IMR-90 (cell line): Measurements from ENCODE around the gene UTP4. TPM values are rescaled to one million over a fixed set of nuclear protein-coding genes. Genes with fewer than 3 reads are reported as not detected.

Source experiments
- ATAC-seq: fragments of 200-7000 bp; cut with Tn5 transposase; 2 replicates; pipeline ENCODE4 v1.9.1; 2020; ENCODE audit warnings: low read depth, mild to moderate bottlenecking, moderate library complexity
- BruUV-seq: library from RNA; stranded (reverse); fragments of 400-500 nt; replicated peaks from 2 replicates; lab custom pipeline; 2021; lab: Mats Ljungman, UMichigan
- CTCF ChIA-PET: fragments of 300-600 bp; formaldehyde crosslinking; extraction: SDS; loops from one replicate; lab custom pipeline; 2021; ENCODE audit warnings: antibody characterized with exemption; lab: Yijun Ruan, JAX
- POLR2A ChIA-PET: fragments of 300-600 bp; sonication (Branson Sonifier 250); formaldehyde crosslinking; loops from one replicate; lab custom pipeline; 2022; ENCODE audit warnings: antibody characterized with exemption; ENCODE audit not compliant: unreplicated experiment; lab: Charles Lee
- DNase-seq: peaks from one replicate; pipeline ENCODE4 v3.0.0; 2013
- H2AFZ ChIP-seq: replicated peaks from 2 replicates; pipeline ENCODE3; 2013; ENCODE audit warnings: low read length, mild to moderate bottlenecking; ENCODE audit not compliant: poor library complexity
- H2AK5ac ChIP-seq: 2 replicates; pipeline ENCODE4 v1.6.1; 2013; ENCODE audit warnings: low read depth, low read length, inconsistent platforms
- H2AK9ac ChIP-seq: replicated peaks from 2 replicates; pipeline ENCODE3; 2013; ENCODE audit warnings: mild to moderate bottlenecking, low read depth, low read length, moderate library complexity; ENCODE audit not compliant: poor library complexity
- H2BK120ac ChIP-seq: 2 replicates; pipeline ENCODE4 v1.6.1; 2013; ENCODE audit warnings: low read depth, low read length, inconsistent platforms
- H2BK15ac ChIP-seq: 3 replicates; pipeline ENCODE4 v1.6.1; 2013; ENCODE audit warnings: low read depth, low read length, inconsistent platforms
- H2BK20ac ChIP-seq: 2 replicates; pipeline ENCODE4 v1.6.1; 2013; ENCODE audit warnings: low read depth, mild to moderate bottlenecking, inconsistent platforms, low read length, moderate library complexity
- H2BK5ac ChIP-seq: 2 replicates; pipeline ENCODE4 v1.6.1; 2013; ENCODE audit warnings: mild to moderate bottlenecking, low read depth, low read length, inconsistent platforms; ENCODE audit not compliant: poor library complexity, severe bottlenecking
- H3K14ac ChIP-seq: replicated peaks from 2 replicates; pipeline ENCODE4 v1.6.1; 2013; ENCODE audit warnings: low read depth, low read length, inconsistent platforms
- H3K18ac ChIP-seq: 2 replicates; pipeline ENCODE4 v1.6.1; 2013; ENCODE audit warnings: low read depth, low read length, control low read depth
- H3K23ac ChIP-seq: 2 replicates; pipeline ENCODE4 v1.6.1; 2013; ENCODE audit warnings: low read depth, low read length, inconsistent platforms
- H3K27ac ChIP-seq: 2 replicates; pipeline ENCODE4 v1.5.1; 2013; ENCODE audit warnings: mild to moderate bottlenecking, control low read depth, low read length; ENCODE audit not compliant: insufficient read depth
- H3K27me3 ChIP-seq: 2 replicates; pipeline ENCODE4 v1.6.1; 2013; ENCODE audit warnings: low read length; ENCODE audit not compliant: control insufficient read depth, insufficient read depth
- H3K36me3 ChIP-seq: 2 replicates; pipeline ENCODE4 v1.6.1; 2013; ENCODE audit warnings: low read length, mixed read lengths; ENCODE audit not compliant: control insufficient read depth, insufficient read depth
- H3K4ac ChIP-seq: 2 replicates; pipeline ENCODE4 v1.6.1; 2013; ENCODE audit warnings: low read depth, low read length, inconsistent platforms
- H3K4me1 ChIP-seq: 2 replicates; pipeline ENCODE4 v1.6.1; 2013; ENCODE audit warnings: low read length, mixed read lengths; ENCODE audit not compliant: control insufficient read depth, insufficient read depth
- H3K4me2 ChIP-seq: 2 replicates; pipeline ENCODE4 v1.6.1; 2013; ENCODE audit warnings: low read depth, mild to moderate bottlenecking, control low read depth, low read length, moderate library complexity
- H3K4me3 ChIP-seq: 2 replicates; pipeline ENCODE4 v1.5.1; 2013; ENCODE audit warnings: low read depth, mild to moderate bottlenecking, control low read depth, low read length, moderate library complexity; ENCODE audit not compliant: insufficient read depth
- H3K56ac ChIP-seq: 2 replicates; pipeline ENCODE4 v1.6.1; 2013; ENCODE audit warnings: low read length, inconsistent platforms; ENCODE audit not compliant: insufficient read depth; ENCODE audit errors: extremely low read depth
- H3K79me1 ChIP-seq, 2 experiments: 2 replicates each; pipeline ENCODE4 v1.6.1; 2013; ENCODE audit warnings: low read length in 2 of 2, inconsistent platforms in 1 of 2, low read depth in 1 of 2
- H3K9ac ChIP-seq: 2 replicates; pipeline ENCODE4 v1.6.1; 2013; ENCODE audit warnings: low read depth, low read length, control low read depth
- H3K9me1 ChIP-seq: 2 replicates; pipeline ENCODE4 v1.6.1; 2013; ENCODE audit warnings: low read length, inconsistent platforms; ENCODE audit not compliant: insufficient read depth
- H3K9me3 ChIP-seq: 2 replicates; pipeline ENCODE4 v1.6.1; 2013; ENCODE audit warnings: low read length; ENCODE audit not compliant: control insufficient read depth, insufficient read depth
- H4K20me1 ChIP-seq: 2 replicates; pipeline ENCODE4 v1.6.1; 2013; ENCODE audit warnings: low read length, inconsistent platforms; ENCODE audit not compliant: insufficient read depth
- H4K5ac ChIP-seq: 2 replicates; pipeline ENCODE4 v1.6.1; 2013; ENCODE audit warnings: mild to moderate bottlenecking, low read depth, low read length, control low read depth
- H4K8ac ChIP-seq, 2 experiments: 2 replicates each; pipeline ENCODE4 v1.6.1; 2013; ENCODE audit warnings: low read depth in 2 of 2, low read length in 2 of 2, control low read depth in 1 of 2, inconsistent platforms in 1 of 2
- H4K91ac ChIP-seq: 2 replicates; pipeline ENCODE4 v1.6.1; 2013; ENCODE audit warnings: low read depth, low read length, inconsistent platforms; ENCODE audit not compliant: insufficient read depth
- CHD1 ChIP-seq: IDR thresholded peaks from 2 replicates; pipeline ENCODE4 v1.6.1; 2012; ENCODE audit warnings: low read depth, low read length, improper control_type of control experiment
- MXI1 ChIP-seq: IDR thresholded peaks from 2 replicates; pipeline ENCODE4 v1.6.1; 2012; ENCODE audit warnings: low read depth, mild to moderate bottlenecking, low read length, moderate library complexity, borderline replicate concordance
- POLR2A ChIP-seq: IDR thresholded peaks from 2 replicates; pipeline ENCODE4 v1.6.1; 2012; ENCODE audit warnings: mild to moderate bottlenecking, low read depth, low read length
- RCOR1 ChIP-seq: IDR thresholded peaks from 2 replicates; pipeline ENCODE4 v1.6.1; 2012; ENCODE audit warnings: mild to moderate bottlenecking, low read length, improper control_type of control experiment; ENCODE audit not compliant: insufficient replicate concordance
- RFX5 ChIP-seq: IDR thresholded peaks from 2 replicates; pipeline ENCODE4 v1.8.0; 2012; ENCODE audit warnings: low read depth, mild to moderate bottlenecking, low read length, moderate library complexity
- SMC3 ChIP-seq: fragments of 150-350 bp; IDR thresholded peaks from 2 replicates; pipeline ENCODE4 v1.6.1; 2016; ENCODE audit warnings: low read depth, mild to moderate bottlenecking, antibody characterized with exemption, low read length, moderate library complexity
- WGBS, 2 experiments: methylation state at CpG; one replicate each; pipeline versions ENCODE4 v1.1.5 to v1.1.7; 2013; ENCODE audit warnings: missing lambda C conversion rate in 2 of 2; ENCODE audit not compliant: insufficient read length in 1 of 2; ENCODE audit errors: extremely low coverage in 2 of 2; 5-methylcytosine and 5-hydroxymethylcytosine counted together
- dilution Hi-C: fragments of 300-500 bp; cut with HindIII; formaldehyde crosslinking; loops from one replicate; pipeline ENCODE4 v1.14.3; 2018; ENCODE audit warnings: low sequenced_read_pairs; ENCODE audit not compliant: unreplicated experiment
- in situ Hi-C: fragments of 300-500 bp; cut with MboI; formaldehyde crosslinking; loops from 3 replicates; pipeline ENCODE4 v1.14.3; 2019; ENCODE audit warnings: low sequenced_read_pairs, inconsistent platforms, mixed read lengths
- intact Hi-C: fragments of 100-400 bp; cut with micrococcal nuclease; formaldehyde crosslinking; loops from 2 replicates; pipeline ENCODE4 v1.10.0; 2022
- polyA plus RNA-seq, 3 experiments: library from polyadenylated mRNA; depleted of rRNA; stranded (reverse); fragments of >200 nt; gene quantifications; 2 replicates each; pipeline ENCODE4 v1.2.3, GENCODE V29; 2012; ENCODE audit warnings: low replicate concordance in 1 of 3
- total RNA-seq: library from RNA; depleted of rRNA; stranded (reverse); fragments of >200 nt; gene quantifications from 2 replicates; pipeline ENCODE4 v1.2.3, GENCODE V29; 2012
- TF ChIP-seq, protein P1 (sequence below): fragments of 150-350 bp; IDR thresholded peaks from 2 replicates; pipeline ENCODE4 v1.6.1; 2016; ENCODE audit warnings: low read depth, mild to moderate bottlenecking, low read length, moderate library complexity, borderline replicate concordance
- TF ChIP-seq, protein P2 (sequence below): fragments of 150-350 bp; IDR thresholded peaks from 2 replicates; pipeline ENCODE4 v1.6.1; 2017; ENCODE audit warnings: mild to moderate bottlenecking, antibody characterized with exemption, low read length, low read depth
- TF ChIP-seq, protein P3 (sequence below): conservative IDR thresholded peaks from 2 replicates; pipeline ENCODE4 v1.5.1; 2012; ENCODE audit warnings: mild to moderate bottlenecking, low read depth, low read length, improper control_type of control experiment

UTP4 gene
- total and polyA plus RNA-seq, 2 of the 4 experiments (the other 2 are of a cell fraction): 32.1 to 61.8 TPM

DNA sequence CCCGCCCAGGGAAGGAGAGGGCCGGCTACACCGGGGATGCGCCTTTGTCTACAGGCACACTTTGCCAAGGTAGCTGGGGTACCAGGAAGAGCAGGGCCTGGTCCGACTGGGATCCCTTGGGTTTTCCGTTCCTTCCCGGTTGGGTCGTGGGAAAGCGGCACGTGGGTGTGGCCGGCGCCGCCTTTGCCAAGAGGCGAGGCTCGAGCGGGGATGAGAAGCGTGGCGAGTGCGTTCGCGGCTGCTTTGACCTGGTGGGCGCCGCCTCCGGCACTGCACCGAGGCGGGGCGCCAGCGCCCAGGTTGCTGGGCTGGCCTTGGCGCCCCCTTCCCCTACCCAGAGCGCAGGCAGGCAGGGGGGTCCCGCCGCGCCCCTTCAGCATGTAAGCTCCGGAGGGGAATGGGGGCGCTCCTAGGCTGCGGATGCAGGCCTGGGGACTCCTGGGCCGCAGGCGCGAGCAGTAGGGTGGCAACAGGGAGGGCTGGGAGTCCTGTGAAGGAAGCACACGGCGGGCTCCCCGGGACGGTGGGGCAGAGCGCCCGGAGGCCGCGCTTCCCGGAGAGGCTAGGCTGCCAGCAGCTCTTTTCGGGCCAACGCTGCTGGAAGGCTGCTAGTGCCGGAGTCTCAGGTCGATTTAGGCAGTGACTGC lies 25.0 kb upstream of the UTP4 start:
- H3K4me1 ChIP-seq: peaks cover 7% of the 10 kb centered on the region; the same call in 1 of the 2 replicates
- H3K23ac ChIP-seq: no peak overlapping the region
- H4K8ac ChIP-seq: no peak overlapping the region
- peaks cover 9% of the 10 kb centered on the region; the same call in 1 of the 2 replicates for H3K36me3 ChIP-seq
- no peak overlapping the region for H2BK20ac ChIP-seq
- DNase-seq (no peak), ATAC-seq (no peak)
- H2BK5ac ChIP-seq: no peak overlapping the region
- H3K27me3 ChIP-seq: no peaks in the 10 kb centered on the region
- H2AK5ac ChIP-seq: peak overlapping the region; percentile 10; the same call in 1 of the 2 replicates
- dilution Hi-C loops (no loop called here), in situ Hi-C loops (no loop called here), intact Hi-C loops (no loop called here)
- WGBS, 2 experiments: 36% methylated on average over 12 of the region's 52 CpGs; no CpG with 5 or more reads in 1 of the 2 experiments
- no peak overlapping the region for H3K14ac ChIP-seq
- peaks cover 3% of the 10 kb centered on the region for H3K9me1 ChIP-seq
- H4K91ac ChIP-seq: no peak overlapping the region
- H3K4ac ChIP-seq: no peak overlapping the region
- no peak overlapping the region for H3K9ac ChIP-seq
- H3K9me3 ChIP-seq: no peaks in the 10 kb centered on the region
- peaks cover 0 to 9% of the 10 kb centered on the region in 2 experiments; a peak in 2 of 4 replicates for H3K79me1 ChIP-seq
- no peak overlapping the region for H3K4me3 ChIP-seq
- CTCF ChIA-PET: no interaction called here
- no peak overlapping the region for H3K56ac ChIP-seq
- TF ChIP-seq MXI1 (no peak), RFX5 (no peak), SMC3 (no peak), POLR2A (no peak), RCOR1 (no peak), CHD1 (no peak)
- TF ChIP-seq, protein P1, sequence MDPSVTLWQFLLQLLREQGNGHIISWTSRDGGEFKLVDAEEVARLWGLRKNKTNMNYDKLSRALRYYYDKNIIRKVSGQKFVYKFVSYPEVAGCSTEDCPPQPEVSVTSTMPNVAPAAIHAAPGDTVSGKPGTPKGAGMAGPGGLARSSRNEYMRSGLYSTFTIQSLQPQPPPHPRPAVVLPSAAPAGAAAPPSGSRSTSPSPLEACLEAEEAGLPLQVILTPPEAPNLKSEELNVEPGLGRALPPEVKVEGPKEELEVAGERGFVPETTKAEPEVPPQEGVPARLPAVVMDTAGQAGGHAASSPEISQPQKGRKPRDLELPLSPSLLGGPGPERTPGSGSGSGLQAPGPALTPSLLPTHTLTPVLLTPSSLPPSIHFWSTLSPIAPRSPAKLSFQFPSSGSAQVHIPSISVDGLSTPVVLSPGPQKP: no peak
- TF ChIP-seq, protein P2, sequence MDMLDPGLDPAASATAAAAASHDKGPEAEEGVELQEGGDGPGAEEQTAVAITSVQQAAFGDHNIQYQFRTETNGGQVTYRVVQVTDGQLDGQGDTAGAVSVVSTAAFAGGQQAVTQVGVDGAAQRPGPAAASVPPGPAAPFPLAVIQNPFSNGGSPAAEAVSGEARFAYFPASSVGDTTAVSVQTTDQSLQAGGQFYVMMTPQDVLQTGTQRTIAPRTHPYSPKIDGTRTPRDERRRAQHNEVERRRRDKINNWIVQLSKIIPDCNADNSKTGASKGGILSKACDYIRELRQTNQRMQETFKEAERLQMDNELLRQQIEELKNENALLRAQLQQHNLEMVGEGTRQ: no peak
- TF ChIP-seq, protein P3, sequence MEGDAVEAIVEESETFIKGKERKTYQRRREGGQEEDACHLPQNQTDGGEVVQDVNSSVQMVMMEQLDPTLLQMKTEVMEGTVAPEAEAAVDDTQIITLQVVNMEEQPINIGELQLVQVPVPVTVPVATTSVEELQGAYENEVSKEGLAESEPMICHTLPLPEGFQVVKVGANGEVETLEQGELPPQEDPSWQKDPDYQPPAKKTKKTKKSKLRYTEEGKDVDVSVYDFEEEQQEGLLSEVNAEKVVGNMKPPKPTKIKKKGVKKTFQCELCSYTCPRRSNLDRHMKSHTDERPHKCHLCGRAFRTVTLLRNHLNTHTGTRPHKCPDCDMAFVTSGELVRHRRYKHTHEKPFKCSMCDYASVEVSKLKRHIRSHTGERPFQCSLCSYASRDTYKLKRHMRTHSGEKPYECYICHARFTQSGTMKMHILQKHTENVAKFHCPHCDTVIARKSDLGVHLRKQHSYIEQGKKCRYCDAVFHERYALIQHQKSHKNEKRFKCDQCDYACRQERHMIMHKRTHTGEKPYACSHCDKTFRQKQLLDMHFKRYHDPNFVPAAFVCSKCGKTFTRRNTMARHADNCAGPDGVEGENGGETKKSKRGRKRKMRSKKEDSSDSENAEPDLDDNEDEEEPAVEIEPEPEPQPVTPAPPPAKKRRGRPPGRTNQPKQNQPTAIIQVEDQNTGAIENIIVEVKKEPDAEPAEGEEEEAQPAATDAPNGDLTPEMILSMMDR: no peak
- H3K27ac ChIP-seq: no peak overlapping the region
- H2BK15ac ChIP-seq: no peak overlapping the region
- POLR2A ChIA-PET: no interaction called here
- no peak overlapping the region; the same call in 1 of the 2 replicates for H3K4me2 ChIP-seq
- BruUV-seq: no TSS peak
- H4K5ac ChIP-seq: no peak overlapping the region
- no peak overlapping the region for H3K18ac ChIP-seq
- H2AFZ ChIP-seq: peak overlapping the region; percentile 27
- H2AK9ac ChIP-seq: peak overlapping the region; percentile 60
- H2BK120ac ChIP-seq: no peak overlapping the region
- H4K20me1 ChIP-seq: peaks cover 19% of the 10 kb centered on the region
